ENCODE measurements around the gene ASGR2. TPM values are rescaled to one million over a fixed set of nuclear protein-coding genes. Genes with fewer than 3 reads are reported as not detected.

Gene ASGR2
- total RNA-seq, 1 donor from 2014 or later = 2.7 TPM

- TF ChIP-seq, protein P1, sequence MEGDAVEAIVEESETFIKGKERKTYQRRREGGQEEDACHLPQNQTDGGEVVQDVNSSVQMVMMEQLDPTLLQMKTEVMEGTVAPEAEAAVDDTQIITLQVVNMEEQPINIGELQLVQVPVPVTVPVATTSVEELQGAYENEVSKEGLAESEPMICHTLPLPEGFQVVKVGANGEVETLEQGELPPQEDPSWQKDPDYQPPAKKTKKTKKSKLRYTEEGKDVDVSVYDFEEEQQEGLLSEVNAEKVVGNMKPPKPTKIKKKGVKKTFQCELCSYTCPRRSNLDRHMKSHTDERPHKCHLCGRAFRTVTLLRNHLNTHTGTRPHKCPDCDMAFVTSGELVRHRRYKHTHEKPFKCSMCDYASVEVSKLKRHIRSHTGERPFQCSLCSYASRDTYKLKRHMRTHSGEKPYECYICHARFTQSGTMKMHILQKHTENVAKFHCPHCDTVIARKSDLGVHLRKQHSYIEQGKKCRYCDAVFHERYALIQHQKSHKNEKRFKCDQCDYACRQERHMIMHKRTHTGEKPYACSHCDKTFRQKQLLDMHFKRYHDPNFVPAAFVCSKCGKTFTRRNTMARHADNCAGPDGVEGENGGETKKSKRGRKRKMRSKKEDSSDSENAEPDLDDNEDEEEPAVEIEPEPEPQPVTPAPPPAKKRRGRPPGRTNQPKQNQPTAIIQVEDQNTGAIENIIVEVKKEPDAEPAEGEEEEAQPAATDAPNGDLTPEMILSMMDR (IDR thresholded peaks at IDR 0.05; ENCODE audit: unreplicated experiment) = no peak
- no peak overlapping the region for H3K27ac Mint-ChIP-seq
- H3K27me3 Mint-ChIP-seq = peaks cover 18% of the 10 kb centered on the region
- peaks cover 2% of the 10 kb centered on the region for H3K36me3 Mint-ChIP-seq (ENCODE audit: insufficient read depth)
- H3K4me3 Mint-ChIP-seq (ENCODE audit: low read depth) = no peak overlapping the region
- no peaks in the 10 kb centered on the region for H3K4me1 Mint-ChIP-seq (ENCODE audit: low read depth)
- peaks cover 13% of the 10 kb centered on the region for H3K9me3 Mint-ChIP-seq (ENCODE audit: low read depth)
- DNase-seq (ENCODE audit: low spot score, unreplicated experiment) = no peak
Measured at GRCh38 chr17:7064261-7064660, 50.4 kb downstream of the ASGR2 start.

- TF ChIP-seq, protein P1 (IDR thresholded peaks at IDR 0.05; ENCODE audit: unreplicated experiment) = no peak
- Mint-ChIP-seq H3K4me3 (ENCODE audit: low read depth) (no peak overlapping the region), H3K27ac (no peak overlapping the region), H3K36me3 (ENCODE audit: insufficient read depth) (peaks cover under 1% of the 10 kb centered on the region), H3K9me3 (ENCODE audit: low read depth) (peaks cover 8% of the 10 kb centered on the region), H3K27me3 (peaks cover 15% of the 10 kb centered on the region), H3K4me1 (ENCODE audit: low read depth) (no peaks in the 10 kb centered on the region)
- no peak for DNase-seq (ENCODE audit: low spot score, unreplicated experiment)
Measured at GRCh38 chr17:7063518-7064094, 51.0 kb downstream of the ASGR2 start.

- H3K9me3 Mint-ChIP-seq (ENCODE audit: low read depth) = no peaks in the 10 kb centered on the region
- no peak overlapping the region for H3K27ac Mint-ChIP-seq
- H3K4me1 Mint-ChIP-seq (ENCODE audit: low read depth) = no peaks in the 10 kb centered on the region
- DNase-seq (ENCODE audit: low spot score, unreplicated experiment) = no peak
- peaks cover 11% of the 10 kb centered on the region for H3K27me3 Mint-ChIP-seq
- no peaks in the 10 kb centered on the region for H3K36me3 Mint-ChIP-seq (ENCODE audit: insufficient read depth)
- TF ChIP-seq, protein P1 (IDR thresholded peaks at IDR 0.05; ENCODE audit: unreplicated experiment) = no peak
- no peak overlapping the region for H3K4me3 Mint-ChIP-seq (ENCODE audit: low read depth)
Measured at GRCh38 chr17:7060165-7060891, 54.3 kb downstream of the ASGR2 start.

DNA sequence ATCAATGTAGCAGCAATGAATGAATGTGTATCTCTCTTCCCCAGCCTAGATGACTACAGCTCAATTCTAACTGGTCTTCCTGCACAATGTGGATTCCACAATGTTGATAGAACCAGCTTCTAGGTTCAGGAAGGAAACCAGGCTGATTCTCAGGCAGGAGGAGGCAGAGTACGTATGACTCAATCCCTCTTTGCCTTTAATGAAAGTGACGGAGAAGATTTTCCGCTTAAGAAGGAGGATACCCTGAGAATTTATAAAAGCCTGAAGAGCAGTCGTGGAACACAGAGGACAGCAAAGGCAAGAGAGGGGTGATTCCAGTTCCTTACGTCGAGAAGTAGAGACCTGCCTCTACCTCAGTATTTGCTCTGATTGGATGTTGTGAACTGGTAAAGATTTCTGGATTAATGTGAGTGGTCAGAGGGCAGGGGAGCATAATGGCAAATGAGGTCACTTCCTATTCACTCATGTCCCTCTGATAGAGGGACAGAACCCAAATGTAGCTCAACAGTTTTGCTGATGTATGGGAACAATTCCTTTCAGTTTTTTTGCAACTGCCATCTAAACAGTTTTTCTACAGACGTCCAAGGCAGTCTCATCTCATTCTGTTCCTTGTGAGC, 55.7 kb downstream of the ASGR2 start:
- DNase-seq (ENCODE audit: low spot score, unreplicated experiment) = no peak
- H3K4me1 Mint-ChIP-seq (ENCODE audit: low read depth) = no peaks in the 10 kb centered on the region
- no peak overlapping the region for H3K27ac Mint-ChIP-seq
- no peaks in the 10 kb centered on the region for H3K36me3 Mint-ChIP-seq (ENCODE audit: insufficient read depth)
- H3K9me3 Mint-ChIP-seq (ENCODE audit: low read depth) = no peaks in the 10 kb centered on the region
- peaks cover 10% of the 10 kb centered on the region for H3K27me3 Mint-ChIP-seq
- TF ChIP-seq, protein P1 (IDR thresholded peaks at IDR 0.05; ENCODE audit: unreplicated experiment) = no peak
- no peak overlapping the region for H3K4me3 Mint-ChIP-seq (ENCODE audit: low read depth)

- H3K27me3 Mint-ChIP-seq = peaks cover 6% of the 10 kb centered on the region
- DNase-seq (ENCODE audit: low spot score, unreplicated experiment) = no peak
- TF ChIP-seq, protein P1 (IDR thresholded peaks at IDR 0.05; ENCODE audit: unreplicated experiment) = no peak
- no peaks in the 10 kb centered on the region for H3K4me1 Mint-ChIP-seq (ENCODE audit: low read depth)
- H3K4me3 Mint-ChIP-seq (ENCODE audit: low read depth) = no peak overlapping the region
- H3K36me3 Mint-ChIP-seq (ENCODE audit: insufficient read depth) = no peaks in the 10 kb centered on the region
- H3K9me3 Mint-ChIP-seq (ENCODE audit: low read depth) = no peaks in the 10 kb centered on the region
- H3K27ac Mint-ChIP-seq = no peak overlapping the region
Measured at GRCh38 chr17:7056386-7056785, 58.2 kb downstream of the ASGR2 start.

Other genes with a start within 250 kb of the ASGR2 start
- not detected in 2 replicates for gene ALOX12, start 118.8 kb downstream of the ASGR2 start, total RNA-seq
- 168 and 178 TPM in 2 replicates for gene RNASEK, start 102.2 kb downstream of the ASGR2 start, total RNA-seq
- gene BCL6B, start 91.8 kb downstream of the ASGR2 start, total RNA-seq = 0.09 TPM in 1 of 2 replicates, not detected in the other
- 19.6 and 20.3 TPM in 2 replicates for gene SLC16A13, start 78.8 kb downstream of the ASGR2 start, total RNA-seq
- gene SLC16A11, start 70.7 kb downstream of the ASGR2 start, total RNA-seq = 0.84 and 1.4 TPM in 2 replicates
- not detected in 2 replicates for gene CLEC10A, start 34.6 kb downstream of the ASGR2 start, total RNA-seq
- gene ASGR1, start 64.5 kb upstream of the ASGR2 start, total RNA-seq = 10.6 and 11.1 TPM in 2 replicates
- 46.3 and 48.6 TPM in 2 replicates for gene DLG4, start 105.0 kb upstream of the ASGR2 start, total RNA-seq
- gene ACADVL, start 105.1 kb upstream of the ASGR2 start, total RNA-seq = 653 and 693 TPM in 2 replicates
- gene DVL2, start 119.7 kb upstream of the ASGR2 start, total RNA-seq = 104 TPM in 2 replicates
- 66.9 and 73.7 TPM in 2 replicates for gene PHF23, start 124.6 kb upstream of the ASGR2 start, total RNA-seq
- gene GABARAP, start 127.6 kb upstream of the ASGR2 start, total RNA-seq = 447 and 466 TPM in 2 replicates
- gene CTDNEP1, start 136.9 kb upstream of the ASGR2 start, total RNA-seq = 134 and 137 TPM in 2 replicates
- gene ELP5, start 137.4 kb upstream of the ASGR2 start, total RNA-seq = 42.3 and 45.0 TPM in 2 replicates
- 137 and 147 TPM in 2 replicates for gene CLDN7, start 147.7 kb upstream of the ASGR2 start, total RNA-seq
- gene SLC2A4, start 166.9 kb upstream of the ASGR2 start, total RNA-seq = 1.5 and 2.0 TPM in 2 replicates
- gene YBX2, start 179.8 kb upstream of the ASGR2 start, total RNA-seq = 2.7 and 4.3 TPM in 2 replicates
- gene EIF5A, start 192.8 kb upstream of the ASGR2 start, total RNA-seq = 323 and 338 TPM in 2 replicates
- gene GPS2, start 200.5 kb upstream of the ASGR2 start, total RNA-seq = 77.1 and 81.1 TPM in 2 replicates
- gene NEURL4, start 214.5 kb upstream of the ASGR2 start, total RNA-seq = 75.2 TPM in 2 replicates
- 1.0 TPM in 1 of 2 replicates, not detected in the other for gene ACAP1, start 221.7 kb upstream of the ASGR2 start, total RNA-seq
- 11.3 and 12.4 TPM in 2 replicates for gene KCTD11, start 237.3 kb upstream of the ASGR2 start, total RNA-seq
- not detected in 2 replicates for gene TMEM95, start 240.3 kb upstream of the ASGR2 start, total RNA-seq